Left lung (tissue), 14 donors: ENCODE results near the gene COLGALT1. TPM values are rescaled to one million over a fixed set of nuclear protein-coding genes. Genes with fewer than 3 reads are reported as not detected.
"Not testable (repeated sequence)": the region's sequence is repeated elsewhere in the genome, so short reads cannot be mapped to it uniquely, and the experiment has no call there.

Experiments used
- ATAC-seq: fragments of 200-7000 bp; cut with Tn5 transposase; one replicate; pipeline ENCODE4 v1.9.1; 2020; ENCODE audit warnings: moderate library complexity
- DNase-seq, 4 donors: peaks; one replicate each; pipeline ENCODE4 v3.0.0-alpha.2; 2013 to 2020
- H3K27ac ChIP-seq, 2 donors: fragments of 200-600 bp; sonication (generic) in 1 of 2; one replicate each; pipeline versions ENCODE4 v1.5.0 to v1.8.0; 2020 to 2021
- H3K27me3 ChIP-seq, 2 donors: fragments of 200-600 bp; sonication (generic) in 1 of 2; one replicate each; pipeline versions ENCODE4 v1.5.0 to v1.8.0; 2020 to 2021
- H3K36me3 ChIP-seq, 2 donors: fragments of 200-600 bp; sonication (generic) in 1 of 2; one replicate each; pipeline versions ENCODE4 v1.5.0 to v1.8.0; 2020 to 2021
- H3K4me1 ChIP-seq, 2 donors: fragments of 200-600 bp; one replicate each; pipeline ENCODE4 v1.8.0; 2021
- H3K4me3 ChIP-seq, 2 donors: fragments of 200-600 bp; sonication (generic) in 1 of 2; one replicate each; pipeline versions ENCODE4 v1.5.0 to v1.8.0; 2020 to 2021; ENCODE audit warnings: mild to moderate bottlenecking in 1 of 2
- H3K9me3 ChIP-seq, 2 donors: fragments of 200-600 bp; sonication (generic) in 1 of 2; one replicate each; pipeline versions ENCODE4 v1.5.0 to v1.8.0; 2020 to 2021
- CTCF ChIP-seq, 2 donors: fragments of 200-600 bp; sonication (generic) in 1 of 2; IDR thresholded peaks; one replicate each; pipeline versions ENCODE4 v1.5.0 to v1.8.0; 2021; ENCODE audit warnings: antibody characterized with exemption in 2 of 2
- intact Hi-C, 2 donors: fragments of 100-400 bp; cut with DNase I; formaldehyde crosslinking; loops; one replicate each; pipeline versions ENCODE4 v1.11.2 to v1.14.2; 2022
- long read RNA-seq, 12 donors: library from polyadenylated mRNA in 2 of 12; unstranded in 2 of 12; transcript quantifications; one replicate each; pipeline ENCODE4 v2.0.0 and lab custom pipeline, GENCODE V29; 2019 to 2026
- polyA plus RNA-seq, 6 donors: library from polyadenylated mRNA; unstranded; fragments of 120-200 nt; gene quantifications; one replicate each; pipeline ENCODE4 v1.2.1, GENCODE V29; 2013; ENCODE audit not compliant: insufficient read length in 6 of 6
- total RNA-seq, 2 donors: library from RNA; stranded (reverse); fragmentation: NEBNext Ultra II Directional; extraction: Animal tissue kit (Norgen Biotek cat#: 25700); gene quantifications; one replicate each; pipeline ENCODE4 v1.2.1, GENCODE V29; 2021
- donor health status: DM: no; HTN: yes; CAD: no.
- donor health status: DM: no; HTN: no; CAD: no.

Gene COLGALT1
- total RNA-seq: 100 to 1,000 TPM; 107 to 170 TPM
- 10 to 100 TPM; 57.0 to 71.2 (median 62.4) TPM for polyA plus RNA-seq
- long read RNA-seq, donor 1, transcript COLGALT1-201 (12 exons, 3,704 nt): major isoform, 7 of 9 reads
- long read RNA-seq, donor 1, partial matches to known transcripts: 0 of 9 reads
- long read RNA-seq, donor 1, other reads (novel, unspliced or antisense): 0 of 9 reads
- long read RNA-seq, donor 2, transcript COLGALT1-201 (12 exons, 3,704 nt): major isoform, 13 of 22 reads
- long read RNA-seq, donor 2, transcript COLGALT1-202 (2 exons, 2,941 nt): minor isoform, 9 of 22 reads
- long read RNA-seq, donor 2, partial matches to known transcripts: 0 of 22 reads
- long read RNA-seq, donor 2, other reads (novel, unspliced or antisense): 0 of 22 reads
- long read RNA-seq, donor 3, transcript COLGALT1-201 (12 exons, 3,704 nt): major isoform, 6 of 93 reads
- long read RNA-seq, donor 3, partial matches to known transcripts: 84 of 93 reads
- long read RNA-seq, donor 3, other reads (novel, unspliced or antisense): 0 of 93 reads
- long read RNA-seq, donor 4, transcript COLGALT1-201 (12 exons, 3,704 nt): major isoform, 9 of 28 reads
- long read RNA-seq, donor 4, partial matches to known transcripts: 2 of 28 reads
- long read RNA-seq, donor 4, other reads (novel, unspliced or antisense): 17 of 28 reads
- long read RNA-seq, donor 5, transcript COLGALT1-201 (12 exons, 3,704 nt): major isoform, 13 of 13 reads
- long read RNA-seq, donor 5, partial matches to known transcripts: 0 of 13 reads
- long read RNA-seq, donor 5, other reads (novel, unspliced or antisense): 0 of 13 reads
- long read RNA-seq, donor 6, transcript COLGALT1-201 (12 exons, 3,704 nt): major isoform, 13 of 89 reads
- long read RNA-seq, donor 6, partial matches to known transcripts: 75 of 89 reads
- long read RNA-seq, donor 6, other reads (novel, unspliced or antisense): 0 of 89 reads
- long read RNA-seq, donor 7, transcript COLGALT1-201 (12 exons, 3,704 nt): major isoform, 5 of 5 reads
- long read RNA-seq, donor 7, partial matches to known transcripts: 0 of 5 reads
- long read RNA-seq, donor 7, other reads (novel, unspliced or antisense): 0 of 5 reads
- long read RNA-seq, donor 8, transcript COLGALT1-201 (12 exons, 3,704 nt): major isoform, 13 of 172 reads
- long read RNA-seq, donor 8, partial matches to known transcripts: 157 of 172 reads
- long read RNA-seq, donor 8, other reads (novel, unspliced or antisense): 0 of 172 reads
- long read RNA-seq, donor 9, partial matches to known transcripts: 0 of 1 reads
- long read RNA-seq, donor 9, other reads (novel, unspliced or antisense): 0 of 1 reads
- long read RNA-seq, donor 10, transcript COLGALT1-201 (12 exons, 3,704 nt): major isoform, 9 of 20 reads
- long read RNA-seq, donor 10, partial matches to known transcripts: 7 of 20 reads
- long read RNA-seq, donor 10, other reads (novel, unspliced or antisense): 4 of 20 reads
- long read RNA-seq, donor 11: 0 reads
- long read RNA-seq, donor 12, transcript COLGALT1-201 (12 exons, 3,704 nt): major isoform, 10 of 14 reads
- long read RNA-seq, donor 12, partial matches to known transcripts: 0 of 14 reads
- long read RNA-seq, donor 12, other reads (novel, unspliced or antisense): 0 of 14 reads

DNA sequence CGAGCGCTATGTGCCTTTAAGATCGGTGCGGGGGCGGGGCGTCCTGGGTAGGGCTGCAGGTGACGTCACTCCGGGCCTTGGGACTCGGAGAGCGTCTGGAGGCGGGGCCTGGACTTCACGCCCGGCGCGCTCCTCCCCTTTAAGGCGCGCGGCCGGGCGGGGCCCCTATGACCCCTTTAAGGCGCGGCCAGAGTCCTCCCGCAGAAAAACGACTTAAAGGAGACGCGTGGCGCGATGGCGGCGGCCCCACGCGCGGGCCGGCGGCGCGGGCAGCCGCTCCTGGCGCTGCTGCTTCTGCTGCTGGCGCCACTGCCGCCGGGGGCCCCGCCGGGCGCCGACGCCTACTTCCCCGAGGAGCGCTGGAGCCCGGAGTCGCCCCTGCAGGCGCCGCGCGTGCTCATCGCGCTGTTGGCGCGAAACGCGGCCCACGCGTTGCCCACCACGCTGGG, at the start of gene COLGALT1:
TSS of gene COLGALT1 (plus strand) at position 170 of the 449 bp plus-strand sequence. CDS start at position 235, 65 bp downstream.
- TF ChIP-seq CTCF (IDR thresholded peaks at IDR 0.05): no peak
- intact Hi-C loops: no loop called here
- DNase-seq (peak; percentile 95 to 100 (median 98)), ATAC-seq (peak; percentile 96)
- Histone ChIP-seq H3K27ac (peak within 1 kb of the TSS; percentile 78 to 91), H3K36me3 (peaks cover 0 to 27% of the 10 kb centered on the region in 2 donors), H3K4me3 (peak within 1 kb of the TSS; percentile 94 to 99), H3K9me3 (no peaks in the 10 kb centered on the region), H3K27me3 (no peaks in the 10 kb centered on the region), H3K4me1 (peaks cover 8 to 56% of the 10 kb centered on the region in 2 donors)

DNA sequence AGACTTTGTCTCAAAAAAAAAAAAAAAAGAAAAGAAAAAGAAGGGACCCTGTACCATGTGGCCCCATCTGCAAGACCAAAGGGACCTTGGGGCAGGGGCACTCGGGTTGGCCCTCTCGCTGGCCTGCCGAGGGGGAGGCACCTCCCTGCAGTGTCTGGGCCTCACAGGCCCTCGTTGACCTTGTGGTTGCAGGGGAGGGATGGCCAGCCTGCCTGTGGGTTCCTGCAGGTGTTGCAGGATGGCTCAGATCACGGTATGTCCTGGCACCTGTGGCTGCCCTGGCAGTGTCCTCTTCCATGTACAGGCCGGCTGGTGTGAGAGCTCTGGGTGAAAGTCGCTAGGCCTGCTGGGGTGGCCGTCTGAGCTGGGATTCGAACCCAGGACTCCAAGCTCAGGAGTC, 48.7 kb upstream of the COLGALT1 start:
- no peak for ATAC-seq
- Histone ChIP-seq H3K36me3 (peaks cover 0 to 12% of the 10 kb centered on the region in 2 donors), H3K27ac (no peak overlapping the region), H3K9me3 (no peaks in the 10 kb centered on the region), H3K4me1 (peaks cover 11 to 56% of the 10 kb centered on the region in 2 donors), H3K4me3 (no peak overlapping the region), H3K27me3 (no peaks in the 10 kb centered on the region)
- intact Hi-C loops: no loop called here
- no peak for TF ChIP-seq CTCF (IDR thresholded peaks at IDR 0.05)
- DNase-seq: no peak

- H3K4me1 ChIP-seq: peaks cover 11 to 69% of the 10 kb centered on the region in 2 donors
- H3K27me3 ChIP-seq: not testable (repeated sequence)
Observed at GRCh38 chr19:17508558-17508933, 46.9 kb upstream of the COLGALT1 start.

GRCh38 chr19:17510220-17510993, 45.0 kb upstream of the COLGALT1 start:
- TF ChIP-seq CTCF (IDR thresholded peaks at IDR 0.05): no peak
- H3K27ac ChIP-seq: peak overlapping the region; percentile 98 to 99
- intact Hi-C loops: no loop called here
- H3K9me3 ChIP-seq: no peaks in the 10 kb centered on the region
- no peaks in the 10 kb centered on the region for H3K27me3 ChIP-seq
- ATAC-seq (no peak), DNase-seq (no peak)
- H3K4me1 ChIP-seq: peaks cover 11 to 60% of the 10 kb centered on the region in 2 donors
- peaks cover 0 to 14% of the 10 kb centered on the region in 2 donors for H3K36me3 ChIP-seq
- peak overlapping the region; percentile 88 to 93 for H3K4me3 ChIP-seq

More at GRCh38 chr19:17508558-17508933, 46.9 kb upstream of the COLGALT1 start:
- intact Hi-C loops, ATAC-seq, DNase-seq, H3K4me3 ChIP-seq, H3K9me3 ChIP-seq: not testable (repeated sequence)
- Histone ChIP-seq H3K27ac (peak overlapping the region in 1 of 2 donors; percentile 64), H3K36me3 (peaks cover 0 to 12% of the 10 kb centered on the region in 2 donors)
